Measurements from ENCODE around the gene TMEM247.

TMEM247 gene

GRCh38 chr2:46490521-46491141 lies 11.3 kb downstream of the TMEM247 start:
- no peak for DNase-seq

GRCh38 chr2:46492301-46492700 lies 12.9 kb downstream of the TMEM247 start:
- no peak for DNase-seq

- DNase-seq: no peak
Measured at GRCh38 chr2:46493241-46493970, 14.0 kb downstream of the TMEM247 start.

- no peak for DNase-seq
Measured at GRCh38 chr2:46493971-46494250, 14.5 kb downstream of the TMEM247 start.

GRCh38 chr2:46494596-46494995 lies 15.2 kb downstream of the TMEM247 start:
- no peak for DNase-seq

GRCh38 chr2:46495231-46496030 lies 16.1 kb downstream of the TMEM247 start:
- DNase-seq: no peak

GRCh38 chr2:46497766-46498165 lies 18.4 kb downstream of the TMEM247 start:
- DNase-seq: no peak

- no peak for DNase-seq
Measured at GRCh38 chr2:46498681-46499080, 19.3 kb downstream of the TMEM247 start.

- DNase-seq: no peak
Measured at GRCh38 chr2:46499392-46499785, 20.0 kb downstream of the TMEM247 start.

- no peak for DNase-seq
Measured at GRCh38 chr2:46500801-46501200, 21.4 kb downstream of the TMEM247 start.

GRCh38 chr2:46502291-46502885 lies 23.0 kb downstream of the TMEM247 start:
- no peak for DNase-seq

GRCh38 chr2:46503686-46504085 lies 24.3 kb downstream of the TMEM247 start:
- no peak for DNase-seq

GRCh38 chr2:46504221-46504620 lies 24.9 kb downstream of the TMEM247 start:
- DNase-seq: no peak

GRCh38 chr2:46504685-46505471 lies 25.5 kb downstream of the TMEM247 start:
- DNase-seq: no peak

- no peak for DNase-seq
Measured at GRCh38 chr2:46505472-46505783, 26.1 kb downstream of the TMEM247 start.

GRCh38 chr2:46506131-46506706 lies 26.9 kb downstream of the TMEM247 start:
- DNase-seq: no peak

- no peak for DNase-seq
Measured at GRCh38 chr2:46508312-46508711, 28.9 kb downstream of the TMEM247 start.

- DNase-seq: no peak
Measured at GRCh38 chr2:46508759-46509158, 29.4 kb downstream of the TMEM247 start.

- no peak for DNase-seq
Measured at GRCh38 chr2:46509804-46510203, 30.4 kb downstream of the TMEM247 start.

GRCh38 chr2:46510598-46511177 lies 31.3 kb downstream of the TMEM247 start:
- no peak for DNase-seq

GRCh38 chr2:46512185-46512584 lies 32.8 kb downstream of the TMEM247 start:
- no peak for DNase-seq

GRCh38 chr2:46514738-46515137 lies 35.4 kb downstream of the TMEM247 start:
- no peak for DNase-seq
